GM18870 (cell line): ENCODE results near the gene DBH.

Experiments
- ATAC-seq: cut with Tn5 transposase; IDR thresholded peaks from one replicate; pipeline ENCODE4 v1.9.1; 2021; ENCODE audit warnings: moderate library complexity; ENCODE audit not compliant: unreplicated experiment

The DBH gene

DNA sequence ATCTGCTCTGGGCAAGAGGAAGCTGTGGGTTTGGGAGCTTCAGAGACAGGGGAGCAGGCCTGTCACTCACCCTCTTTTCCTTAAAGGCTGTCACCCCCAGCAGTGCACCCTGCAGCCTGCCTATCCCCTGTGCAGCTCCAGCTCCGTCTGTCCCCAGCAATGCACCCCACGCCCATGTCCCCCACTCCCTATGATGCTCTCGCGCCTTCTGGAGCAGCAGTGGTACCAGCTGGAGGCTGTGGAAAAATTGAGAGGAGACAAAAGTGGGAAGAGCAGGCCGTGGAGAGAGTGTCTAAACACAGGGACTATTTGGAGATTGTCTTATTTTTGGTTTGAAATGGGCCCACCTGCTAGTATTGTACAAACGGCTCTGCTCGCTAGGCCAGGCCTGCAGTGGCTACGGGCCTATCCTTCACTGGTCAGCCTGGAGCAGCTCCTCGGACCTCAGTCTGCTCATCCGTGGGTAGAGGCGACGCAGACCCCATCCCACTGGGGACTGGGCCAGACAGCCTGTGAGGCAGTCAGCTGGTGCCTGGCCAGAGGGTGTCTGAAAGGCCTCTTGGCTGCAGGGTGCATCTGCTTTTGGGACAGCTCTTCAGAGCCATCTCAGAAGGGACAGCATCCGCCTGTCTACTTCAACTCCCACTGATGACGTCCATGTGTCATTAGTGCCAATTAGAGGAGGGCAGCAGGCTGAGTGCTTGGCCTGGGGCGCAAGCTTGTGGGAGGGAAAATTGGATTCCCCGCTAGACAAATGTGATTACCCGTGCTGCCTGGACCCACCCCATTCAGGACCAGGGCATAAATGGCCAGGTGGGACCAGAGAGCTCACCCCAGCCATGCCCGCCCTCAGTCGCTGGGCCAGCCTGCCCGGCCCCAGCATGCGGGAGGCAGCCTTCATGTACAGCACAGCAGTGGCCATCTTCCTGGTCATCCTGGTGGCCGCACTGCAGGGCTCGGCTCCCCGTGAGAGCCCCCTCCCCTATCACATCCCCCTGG, at the start of gene DBH:
DBH (plus strand) TSS at position 831 of the 999 bp plus-strand sequence; CDS start at position 840, 9 bp downstream.
- ATAC-seq = no peak

DNA sequence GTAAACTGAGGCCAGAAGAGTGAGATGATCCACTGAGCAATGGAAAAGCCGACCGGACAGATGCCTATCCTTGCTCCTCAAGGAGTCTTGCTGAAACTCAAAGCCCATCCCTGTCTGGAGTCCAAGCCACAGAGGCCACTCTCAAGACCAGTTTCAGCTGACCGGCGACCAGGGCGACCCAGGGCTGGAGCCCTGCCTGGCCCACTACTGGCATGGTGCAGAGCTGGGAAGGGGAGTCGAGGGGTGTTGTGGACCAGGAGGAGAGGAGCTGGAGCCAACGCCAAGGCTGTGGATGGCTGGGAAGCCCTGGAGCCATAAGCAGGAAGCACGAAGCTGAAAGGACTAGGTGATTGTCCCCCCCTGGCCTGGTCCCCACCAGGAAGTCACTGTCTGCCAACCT, 49.1 kb upstream of the DBH start:
- ATAC-seq = no peak

DNA sequence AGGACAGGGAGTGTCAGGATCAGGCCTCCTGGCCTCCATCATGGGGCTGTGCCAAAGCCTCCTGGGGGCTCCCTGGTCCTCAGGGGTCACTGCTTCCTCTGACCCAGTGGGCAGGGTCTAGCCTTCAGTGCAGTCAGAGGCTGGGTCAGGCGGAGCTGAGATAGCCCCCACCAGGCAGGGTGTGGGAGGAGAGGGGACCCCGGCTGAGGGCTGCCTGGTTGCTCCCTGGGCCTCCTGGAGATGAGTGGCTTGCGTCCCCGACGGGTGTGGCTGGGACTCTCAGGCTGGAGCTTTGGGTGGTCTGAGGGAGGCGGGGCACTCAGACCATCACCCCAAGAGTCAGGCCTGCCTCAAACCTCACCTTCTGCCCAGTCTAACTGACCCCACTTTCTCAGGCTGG, 48.7 kb upstream of the DBH start:
- ATAC-seq = no peak

DNA sequence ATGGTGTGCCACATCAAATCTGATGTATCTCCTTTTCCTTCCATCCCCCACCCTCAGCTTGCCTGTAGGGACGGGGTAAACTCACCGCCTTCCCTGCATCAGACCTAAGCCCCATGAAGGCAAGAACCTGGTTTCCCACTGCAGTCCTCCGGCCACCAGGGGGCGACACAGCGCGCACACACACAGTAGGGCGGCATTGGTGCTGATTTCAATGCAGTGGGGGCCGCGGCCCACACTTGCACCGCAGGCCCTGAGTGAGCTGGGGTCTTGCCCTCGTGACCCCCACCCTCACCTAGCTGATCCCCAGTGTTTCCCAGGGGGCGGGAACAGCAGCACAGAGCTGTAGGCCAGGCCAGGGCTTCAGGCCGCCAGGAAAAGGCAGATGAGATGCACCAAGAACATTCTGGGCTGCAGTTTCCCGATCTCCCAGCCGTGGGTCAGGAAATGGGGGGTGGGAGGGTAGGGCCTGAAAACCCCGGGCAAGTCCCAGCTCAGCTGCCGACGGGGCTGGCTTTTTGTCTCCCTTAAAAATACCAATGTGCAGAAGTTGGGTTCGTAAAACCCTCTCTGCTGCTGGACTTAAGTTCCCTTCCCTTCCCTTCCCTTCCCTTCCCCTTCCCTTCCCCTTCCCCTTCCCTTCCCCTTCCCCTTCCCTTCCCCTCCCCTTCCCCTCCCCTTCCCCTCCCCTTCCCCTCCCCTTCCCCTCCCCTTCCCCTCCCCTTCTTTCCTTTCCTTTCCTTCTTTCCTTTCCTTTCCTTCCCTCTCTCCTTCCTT, 46.5 kb upstream of the DBH start:
- no peak for ATAC-seq

DNA sequence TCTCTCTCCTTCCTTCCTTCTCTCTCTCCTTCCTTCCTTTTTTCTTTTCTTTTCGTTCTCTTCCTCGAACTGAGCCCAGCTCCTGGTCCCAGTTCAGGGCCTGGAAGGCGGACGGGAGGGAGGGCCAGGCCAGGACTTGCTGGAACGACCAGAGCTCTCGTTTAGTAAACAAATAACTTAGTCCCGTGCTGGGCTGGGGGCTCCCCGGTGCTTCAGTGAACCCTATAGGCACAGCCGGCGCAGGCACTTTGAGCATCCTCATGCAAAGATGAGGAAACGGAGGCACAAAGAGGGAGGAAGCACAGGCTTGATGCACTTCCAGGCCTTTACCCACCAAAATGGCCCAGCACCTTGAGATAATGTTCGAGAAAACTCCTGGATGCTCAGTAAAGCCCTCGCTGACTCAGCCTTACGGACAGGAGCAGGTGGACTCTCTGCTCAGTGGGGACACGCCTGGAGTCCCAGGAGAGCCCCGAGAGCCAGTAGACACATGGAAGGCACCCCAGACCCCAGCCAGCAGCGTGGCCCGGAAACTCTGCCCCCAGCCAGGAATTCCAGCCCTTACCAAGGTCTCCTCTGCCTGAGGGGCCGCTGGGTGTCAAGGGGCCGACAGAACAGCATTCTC, 45.8 kb upstream of the DBH start:
- ATAC-seq = no peak

DNA sequence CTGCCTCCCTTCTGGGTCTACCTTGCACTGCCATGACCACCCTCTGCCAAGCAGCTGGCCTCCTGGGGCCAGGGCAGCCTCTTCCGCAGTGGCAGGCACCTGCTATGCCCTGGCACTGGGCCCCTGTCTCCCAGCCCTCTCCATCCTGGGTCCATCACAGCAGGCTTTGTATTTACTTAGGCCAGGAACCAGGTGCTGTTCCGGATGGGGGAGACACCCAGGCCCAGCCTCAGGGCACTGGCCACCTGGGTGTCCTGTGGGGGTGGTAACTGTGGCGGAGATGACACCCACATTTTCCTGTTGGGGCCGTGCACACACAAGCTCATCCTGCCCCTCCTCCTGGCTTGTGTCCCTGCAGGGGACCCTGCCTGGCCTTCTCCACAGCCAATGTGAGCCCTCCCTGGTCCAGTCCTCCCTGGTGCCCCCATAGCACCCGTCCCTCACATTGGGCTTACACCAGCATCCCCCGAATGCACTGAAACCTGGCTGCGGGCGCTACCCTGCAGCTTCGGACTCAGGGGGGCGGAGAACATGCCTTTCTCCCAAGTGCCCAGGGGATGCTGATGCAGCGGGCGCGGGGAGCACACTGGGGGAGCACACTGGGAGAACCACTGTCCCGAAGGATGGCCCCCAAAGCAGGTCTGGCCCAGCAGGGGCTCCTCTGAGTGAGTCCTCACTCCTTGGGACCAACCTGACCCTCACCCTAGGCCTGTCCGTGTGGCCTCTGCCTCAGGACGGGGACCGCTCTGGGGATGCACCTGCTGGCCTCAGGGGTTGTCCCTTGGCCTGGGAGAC, 44.9 kb upstream of the DBH start:
- ATAC-seq = no peak

DNA sequence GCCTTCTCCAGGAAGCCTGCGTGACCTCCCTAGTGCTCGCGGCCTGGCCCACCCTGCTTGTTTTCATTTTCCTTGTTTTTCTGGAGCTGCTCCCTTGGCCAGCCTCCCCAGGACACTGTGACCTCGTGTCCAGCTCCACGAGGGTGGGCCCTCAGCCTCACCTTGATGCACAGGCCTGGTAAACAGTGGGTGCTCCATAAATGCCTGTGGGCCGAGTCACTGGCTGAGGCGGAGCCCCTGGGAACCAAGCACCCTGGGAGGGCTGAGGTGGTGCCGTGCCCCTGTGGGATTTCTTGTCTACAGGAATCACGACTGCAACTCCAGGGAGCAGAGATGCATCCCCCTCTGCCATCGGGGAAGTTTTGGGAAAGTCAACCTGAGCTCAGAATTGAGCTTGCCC, 44.2 kb upstream of the DBH start:
- no peak for ATAC-seq

DNA sequence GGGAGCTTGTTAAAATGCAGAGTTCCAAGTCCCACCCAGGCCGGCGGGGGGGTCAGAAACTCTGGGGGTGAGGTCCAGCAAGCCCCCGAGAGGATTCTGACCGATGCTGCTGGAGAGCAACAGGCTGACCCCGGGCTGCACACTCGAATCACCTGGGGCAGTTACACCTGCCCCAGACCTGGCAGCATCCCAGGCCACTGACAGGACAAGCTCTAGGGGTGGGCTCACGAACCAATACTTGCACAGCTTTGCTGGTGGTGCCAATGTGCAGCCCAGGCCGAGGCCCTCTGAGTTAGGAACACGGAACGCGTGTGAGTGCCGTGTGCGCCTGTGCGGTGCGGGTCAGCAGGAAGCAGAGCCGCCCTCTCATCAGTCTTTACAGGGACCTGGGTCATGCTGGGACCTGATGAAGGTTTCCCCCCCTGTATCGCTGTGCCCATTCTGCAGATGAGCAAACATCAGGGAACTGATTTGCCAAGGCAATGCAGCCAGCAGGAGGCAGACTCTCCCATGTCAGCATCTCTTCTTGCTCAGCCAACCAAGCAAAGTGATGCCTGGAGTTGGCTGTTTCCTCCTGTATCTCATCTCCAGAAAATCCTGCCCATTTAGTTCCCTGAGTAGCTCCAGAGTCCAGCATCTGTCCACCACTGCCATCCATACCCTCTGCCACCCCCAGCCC, 43.3 kb upstream of the DBH start:
- ATAC-seq = no peak

DNA sequence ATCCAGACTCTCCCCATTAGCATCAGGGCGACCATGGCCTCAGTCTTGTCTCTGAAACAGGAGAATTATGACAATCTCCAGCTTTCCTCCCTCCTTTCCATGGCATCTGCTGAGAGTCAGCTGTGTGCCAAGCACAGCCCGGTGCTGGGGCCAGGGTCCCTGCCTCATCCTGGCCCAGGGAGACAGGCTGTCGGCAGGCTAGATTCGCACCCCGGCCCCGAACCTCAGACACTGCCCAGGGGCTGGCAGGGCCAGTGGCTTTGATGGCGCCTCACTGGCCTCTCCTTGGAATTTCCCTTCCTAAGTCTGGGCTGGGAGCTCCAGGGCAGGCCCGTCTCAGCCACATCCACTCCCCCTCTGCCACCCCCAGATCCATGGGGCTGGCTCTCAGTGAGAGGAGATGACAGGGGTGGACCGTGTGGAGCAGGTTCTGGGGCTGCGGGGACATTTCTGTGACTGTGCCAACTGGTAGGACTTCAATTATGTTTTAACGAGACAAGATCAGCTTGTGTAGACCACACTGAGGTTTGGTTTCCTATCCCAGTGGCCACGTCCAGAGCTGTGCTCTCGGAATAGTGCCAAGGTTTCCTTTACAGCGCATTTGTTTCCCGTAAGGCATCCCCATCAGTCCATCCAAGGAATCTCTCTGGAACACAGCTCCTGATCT, 42.4 kb upstream of the DBH start:
- ATAC-seq = no peak

DNA sequence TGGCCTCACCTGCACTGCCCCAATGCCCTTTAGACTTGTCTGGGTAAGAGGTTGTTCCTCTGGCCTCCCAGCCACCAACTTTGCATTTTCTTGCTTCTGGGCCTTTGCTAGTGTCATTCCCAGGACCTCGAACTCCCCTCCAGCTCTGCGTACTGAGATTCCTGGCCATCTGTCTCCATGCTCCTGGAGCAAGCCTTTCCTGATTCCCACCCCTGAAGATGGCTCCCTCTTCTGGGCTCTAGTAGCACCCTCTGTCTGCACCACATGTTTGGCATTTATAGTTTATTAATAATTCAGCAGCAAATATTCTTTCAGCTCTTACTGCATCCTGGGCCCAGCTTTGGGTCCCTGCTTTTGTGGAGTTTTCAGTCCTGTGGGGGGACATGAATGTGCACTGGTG, 41.9 kb upstream of the DBH start:
- ATAC-seq = no peak

DNA sequence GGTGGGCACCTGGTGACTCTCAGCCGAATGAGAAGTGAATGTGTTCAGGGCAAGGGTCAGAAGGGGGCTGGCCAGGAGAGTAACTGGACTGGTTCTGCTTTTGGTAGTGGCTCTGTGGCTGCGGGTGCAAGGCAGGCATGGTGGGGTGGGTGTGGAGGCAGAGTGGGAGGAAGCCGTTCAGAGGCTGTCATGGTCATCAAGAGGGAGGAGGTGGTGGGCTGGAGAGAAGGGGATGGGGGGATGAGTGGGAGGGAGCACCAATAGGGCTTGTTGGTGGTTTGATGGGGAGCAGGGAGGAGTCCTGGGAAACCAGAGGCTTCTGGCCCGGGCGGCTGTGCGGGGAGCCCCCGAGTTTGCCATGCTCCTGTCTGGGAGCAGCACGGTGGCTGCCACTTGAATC, 40.3 kb upstream of the DBH start:
- no peak for ATAC-seq

DNA sequence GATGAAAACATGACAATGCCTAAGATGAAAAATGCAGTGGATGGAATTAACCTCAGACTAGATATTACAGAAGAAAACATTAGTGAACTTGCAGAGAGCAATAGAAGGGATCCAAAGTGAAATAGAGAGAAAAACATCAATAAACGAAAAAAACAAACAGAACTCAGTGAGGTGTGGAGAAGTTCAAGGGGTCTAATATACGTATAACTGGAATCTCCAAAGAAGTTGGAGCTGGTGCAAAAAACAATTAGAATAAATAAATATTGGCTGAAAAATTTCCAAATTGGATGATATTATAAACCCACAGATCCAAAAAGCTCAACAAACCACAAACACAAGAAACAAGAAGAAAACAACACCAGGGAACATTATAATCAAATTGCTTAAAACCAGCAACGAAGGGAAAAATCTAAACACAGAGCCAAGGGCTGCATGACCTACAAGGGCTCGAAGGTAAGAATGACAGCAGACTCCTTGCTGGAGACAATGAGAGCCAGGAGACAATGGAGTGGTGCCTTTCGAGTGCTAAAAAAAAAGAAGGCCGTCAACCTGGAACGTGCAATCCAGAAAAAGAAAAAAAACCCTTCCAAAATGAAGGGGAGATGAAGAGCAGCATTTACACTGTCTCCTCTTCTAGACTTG, 38.7 kb upstream of the DBH start:
- no peak for ATAC-seq

DNA sequence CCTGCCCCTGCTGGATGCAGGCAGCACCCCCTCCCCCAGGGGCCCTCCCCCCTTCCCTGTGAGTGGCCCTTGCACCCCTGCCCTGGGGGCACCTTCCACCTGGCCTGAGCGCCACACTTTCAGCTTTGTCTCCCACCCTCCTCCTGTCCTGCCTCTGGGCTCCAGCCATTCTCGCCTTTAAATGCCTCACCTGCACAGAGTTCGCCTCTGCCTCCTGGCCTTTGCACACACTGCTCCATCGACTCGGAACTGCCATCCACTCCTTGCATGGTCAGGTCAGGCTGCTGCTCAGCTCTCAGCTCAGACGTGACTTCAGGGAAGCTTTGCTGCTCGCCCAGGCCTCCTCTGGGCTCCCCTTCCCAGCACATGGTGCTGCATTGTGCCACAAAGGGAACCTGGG, 37.2 kb upstream of the DBH start:
- no peak for ATAC-seq

DNA sequence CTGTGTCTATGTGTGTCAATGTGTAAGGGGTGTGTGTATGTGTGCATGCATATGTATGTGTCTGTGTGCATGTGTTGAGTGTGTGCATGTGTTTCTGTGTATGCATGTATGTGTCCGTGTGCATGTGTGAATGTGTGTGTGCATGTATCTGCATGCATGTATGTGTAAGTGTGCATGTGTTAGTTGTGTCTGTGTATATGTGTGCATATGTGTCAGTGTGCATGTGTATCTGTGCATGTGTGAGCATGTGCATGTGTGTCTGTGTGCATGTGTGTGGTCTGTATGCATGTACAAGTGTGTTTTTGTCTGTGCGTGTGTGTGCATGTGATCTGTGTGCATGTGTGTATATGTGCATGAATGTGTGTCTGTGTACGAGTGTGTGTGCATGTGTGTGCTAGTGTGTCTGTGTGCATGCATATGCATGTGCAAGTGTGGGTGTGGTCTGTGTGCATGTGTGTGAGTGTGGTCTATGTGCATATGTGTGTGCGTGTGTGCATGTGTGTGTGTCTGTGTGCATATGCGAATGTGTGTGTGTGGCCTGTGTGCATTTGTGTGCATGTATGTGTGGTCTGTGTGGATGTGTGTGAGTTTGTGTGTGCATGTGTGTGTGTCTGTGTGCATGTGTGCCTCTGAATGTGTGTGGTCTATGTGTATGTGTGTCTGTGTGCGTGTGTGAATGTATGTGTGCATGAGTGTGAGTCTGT, 36.5 kb upstream of the DBH start:
- no peak for ATAC-seq

DNA sequence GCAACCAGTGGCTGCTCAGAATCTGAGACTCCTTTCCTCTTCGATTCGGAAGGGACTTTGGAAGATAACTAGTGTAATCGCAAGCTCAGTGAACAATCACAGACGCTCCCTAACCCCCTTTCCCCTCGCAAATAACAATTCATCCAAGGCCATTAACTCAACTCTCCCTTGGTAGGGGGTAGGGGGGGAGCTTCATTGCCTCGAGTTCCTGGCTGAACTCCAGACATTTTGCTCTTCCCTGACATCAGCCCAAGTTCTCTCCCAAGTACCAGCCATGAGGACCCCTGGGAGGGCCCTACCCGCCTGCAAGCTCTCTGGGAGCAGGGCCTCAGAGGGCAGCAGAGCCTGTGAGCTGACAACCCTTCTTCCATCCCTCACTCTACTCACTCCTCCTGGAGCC, 35.4 kb upstream of the DBH start:
- ATAC-seq = no peak

DNA sequence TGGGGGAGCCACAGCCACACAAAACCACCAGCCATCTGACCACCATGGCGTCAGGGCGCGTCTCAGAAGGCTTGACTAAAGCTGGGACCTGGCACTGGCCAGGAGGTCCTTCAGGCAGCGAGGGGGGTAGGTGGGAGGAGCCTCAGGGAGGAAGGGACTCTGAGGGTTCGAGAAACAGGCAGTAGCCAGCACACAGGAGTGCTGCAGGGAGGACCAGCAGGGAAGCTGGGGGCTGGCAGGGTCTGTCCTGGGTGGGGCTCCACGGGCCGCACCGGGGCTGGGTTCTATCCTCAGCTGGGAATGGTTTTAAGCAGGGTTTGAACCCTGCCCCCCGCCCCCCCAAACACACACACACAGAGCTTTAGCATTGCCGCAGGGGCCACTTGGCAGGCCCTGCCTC, 34.4 kb upstream of the DBH start:
- ATAC-seq = no peak

DNA sequence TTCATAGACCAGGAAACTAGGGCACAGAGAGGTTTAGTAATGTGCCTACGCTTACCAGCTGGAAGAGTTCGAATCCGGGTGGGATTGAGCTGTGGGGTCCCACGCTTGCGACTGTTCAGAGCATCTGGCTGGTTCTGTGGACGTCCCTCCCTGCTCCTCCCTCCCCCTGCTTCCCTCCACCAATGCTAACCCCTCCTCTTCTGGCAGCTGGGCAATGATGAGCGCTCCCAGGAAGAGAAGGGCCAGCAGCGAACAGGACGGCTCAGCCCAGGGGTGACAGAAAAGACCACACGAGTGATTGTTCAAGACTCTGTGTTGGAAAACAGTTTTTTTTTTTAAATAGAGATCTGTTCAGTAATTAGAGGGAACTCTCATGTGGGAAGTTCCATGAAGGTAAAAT, 33.9 kb upstream of the DBH start:
- ATAC-seq = no peak

DNA sequence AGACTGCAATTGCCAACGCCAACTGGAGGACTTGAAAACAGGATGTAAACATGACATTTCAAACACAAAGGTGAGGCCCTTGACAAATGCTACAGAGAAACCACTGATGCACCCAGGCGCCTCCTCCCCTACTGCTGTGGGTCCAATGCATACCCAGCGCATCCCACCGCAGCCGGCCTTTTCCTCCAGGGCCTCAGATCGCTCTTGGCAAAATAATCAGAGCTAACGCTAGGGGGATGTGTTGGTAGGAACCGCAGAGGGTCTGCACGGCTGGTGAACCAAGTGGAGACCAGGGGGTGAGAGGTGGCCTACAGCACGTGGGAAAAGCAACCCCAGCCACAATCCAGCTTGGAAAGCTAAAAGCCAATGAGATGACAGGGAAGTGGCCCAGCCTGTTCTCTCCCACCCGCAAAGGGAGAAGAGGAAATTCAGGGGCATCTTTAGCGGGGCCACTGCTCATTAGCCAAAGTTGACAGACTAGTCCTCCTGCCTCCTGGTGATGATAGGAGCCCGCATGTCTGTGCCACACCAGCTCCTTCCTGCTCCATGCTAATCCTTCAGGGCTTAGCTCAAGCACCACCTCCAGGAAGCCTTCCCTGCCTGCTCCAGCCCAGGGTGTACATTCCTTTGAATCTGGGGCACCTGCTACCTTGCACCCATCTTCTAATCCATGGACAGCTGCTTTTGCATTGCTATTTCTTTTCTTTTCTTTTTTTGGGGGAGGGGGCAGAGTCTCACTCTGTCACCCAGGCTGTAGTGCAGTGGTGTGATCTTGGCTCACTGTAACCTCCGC, 32.8 kb upstream of the DBH start:
- no peak for ATAC-seq
